SH-SY5Y (cell line): ENCODE results near the gene PPP1R1C.

Experiments used
- GATA2 ChIP-seq: IDR thresholded peaks from 2 replicates; pipeline ENCODE4 v1.6.1; 2011; ENCODE audit warnings: mild to moderate bottlenecking, low read depth, low read length
- GATA3 ChIP-seq: IDR thresholded peaks from 2 replicates; pipeline ENCODE4 v1.6.1; 2011; ENCODE audit warnings: low read depth, mild to moderate bottlenecking, low read length, moderate library complexity

PPP1R1C gene

GRCh38 chr2:182081602-182082260, 96.1 kb downstream of the PPP1R1C start:
- TF ChIP-seq GATA3 (no peak), GATA2 (no peak)

GRCh38 chr2:182088681-182089320, 103.1 kb downstream of the PPP1R1C start:
- TF ChIP-seq GATA2 (no peak), GATA3 (no peak)

GRCh38 chr2:182090486-182090885, 104.8 kb downstream of the PPP1R1C start:
- TF ChIP-seq GATA2 (no peak), GATA3 (no peak)

- TF ChIP-seq GATA2 (no peak), GATA3 (no peak)
These were observed 112.0 kb downstream of the PPP1R1C start for GRCh38 chr2:182097571-182098164.

- no peak for TF ChIP-seq GATA3
- TF ChIP-seq GATA2 = no peak
These were observed 113.0 kb downstream of the PPP1R1C start for GRCh38 chr2:182098648-182099047.

- TF ChIP-seq GATA3 = no peak
- no peak for TF ChIP-seq GATA2
These were observed 115.6 kb downstream of the PPP1R1C start for GRCh38 chr2:182101263-182101662.

- TF ChIP-seq GATA3 (no peak), GATA2 (no peak)
These were observed 117.9 kb downstream of the PPP1R1C start for GRCh38 chr2:182103526-182103925.

- no peak for TF ChIP-seq GATA2
- TF ChIP-seq GATA3 = no peak
These were observed 124.7 kb downstream of the PPP1R1C start for GRCh38 chr2:182110347-182110746.

- TF ChIP-seq GATA2 (no peak), GATA3 (no peak)
These were observed 127.7 kb downstream of the PPP1R1C start for GRCh38 chr2:182113334-182113733.

GRCh38 chr2:182115258-182115657, 129.6 kb downstream of the PPP1R1C start:
- no peak for TF ChIP-seq GATA2
- no peak for TF ChIP-seq GATA3

- no peak for TF ChIP-seq GATA3
- no peak for TF ChIP-seq GATA2
These were observed 131.1 kb downstream of the PPP1R1C start for GRCh38 chr2:182116774-182117173.

GRCh38 chr2:182117196-182117595, 131.5 kb downstream of the PPP1R1C start:
- no peak for TF ChIP-seq GATA3
- TF ChIP-seq GATA2 = no peak

- TF ChIP-seq GATA3 (no peak), GATA2 (no peak)
These were observed 143.4 kb downstream of the PPP1R1C start for GRCh38 chr2:182128821-182129707.

- TF ChIP-seq GATA2 = no peak
- TF ChIP-seq GATA3 = no peak
These were observed 147.0 kb downstream of the PPP1R1C start for GRCh38 chr2:182132605-182133004.

GRCh38 chr2:182133195-182133891, 147.7 kb downstream of the PPP1R1C start:
- TF ChIP-seq GATA3 = no peak
- no peak for TF ChIP-seq GATA2

GRCh38 chr2:182134201-182134600, 148.5 kb downstream of the PPP1R1C start:
- TF ChIP-seq GATA2 = no peak
- TF ChIP-seq GATA3 = no peak
